Activated CD8-positive, alpha-beta memory T cell treated with anti-CD3 and anti-CD28 coated beads for 4 hours (primary cell): Measurements from ENCODE around the gene TEKTIP1.
"Not testable (repeated sequence)": the region's sequence is repeated elsewhere in the genome, so short reads cannot be mapped to it uniquely, and the experiment has no call there.

Source experiments
- DNase-seq, 2 donors: peaks; one replicate each; pipeline ENCODE4 v3.0.0-alpha.2; 2020; ENCODE audit warnings: low read depth in 2 of 2

The TEKTIP1 gene

GRCh38 chr19:3523361-3524077 is 15.5 kb upstream of the TEKTIP1 start:
- DNase-seq, result no peak

- no peak for DNase-seq
Measured at GRCh38 chr19:3524078-3524842, 14.7 kb upstream of the TEKTIP1 start.

- DNase-seq, result no peak
Measured at GRCh38 chr19:3524904-3525451, 14.0 kb upstream of the TEKTIP1 start.

- DNase-seq, result no peak
Measured at GRCh38 chr19:3526507-3527237, 12.3 kb upstream of the TEKTIP1 start.

- DNase-seq, result no peak
Measured at GRCh38 chr19:3527238-3527910, 11.6 kb upstream of the TEKTIP1 start.

GRCh38 chr19:3528080-3528479 is 10.9 kb upstream of the TEKTIP1 start:
- DNase-seq, result no peak

GRCh38 chr19:3528539-3529211 is 10.3 kb upstream of the TEKTIP1 start:
- no peak for DNase-seq

- DNase-seq, result not testable (repeated sequence)
Measured at GRCh38 chr19:3529299-3529698, 9.7 kb upstream of the TEKTIP1 start.

GRCh38 chr19:3530389-3530788 is 8.6 kb upstream of the TEKTIP1 start:
- no peak for DNase-seq

GRCh38 chr19:3531716-3532115 is 7.3 kb upstream of the TEKTIP1 start:
- DNase-seq, result no peak

- DNase-seq, result no peak
Measured at GRCh38 chr19:3532154-3532786, 6.7 kb upstream of the TEKTIP1 start.

- DNase-seq, result no peak
Measured at GRCh38 chr19:3533033-3533432, 5.9 kb upstream of the TEKTIP1 start.

GRCh38 chr19:3533563-3534216 is 5.3 kb upstream of the TEKTIP1 start:
- no peak for DNase-seq

- no peak for DNase-seq
Measured at GRCh38 chr19:3534375-3535234, 4.4 kb upstream of the TEKTIP1 start.

GRCh38 chr19:3535235-3535535 is 3.8 kb upstream of the TEKTIP1 start:
- no peak for DNase-seq

GRCh38 chr19:3535563-3535965 is 3.4 kb upstream of the TEKTIP1 start:
- no peak for DNase-seq

- no peak for DNase-seq
Measured at GRCh38 chr19:3535981-3536380, 3.0 kb upstream of the TEKTIP1 start.

GRCh38 chr19:3536429-3537100 is 2.4 kb upstream of the TEKTIP1 start:
- no peak for DNase-seq

GRCh38 chr19:3537101-3537437 is 1.9 kb upstream of the TEKTIP1 start:
- DNase-seq, result no peak
